Measurements from ENCODE around the gene TTC9B.

The TTC9B gene

GRCh38 chr19:40231057-40231456 is 12.9 kb upstream of the TTC9B start:
- ATAC-seq: no peak
- TF ChIP-seq SNAI2 (CRISPR knock-in tag; IDR thresholded peaks at IDR 0.05): no peak
- no peak for TF ChIP-seq ARNTL (CRISPR knock-in tag; IDR thresholded peaks at IDR 0.05; ENCODE audit: borderline replicate concordance, low read depth)
- TF ChIP-seq CSDC2 (CRISPR knock-in tag; IDR thresholded peaks at IDR 0.05): no peak
- no peak for TF ChIP-seq ZNF70 (CRISPR knock-in tag; IDR thresholded peaks at IDR 0.05)
- TF ChIP-seq CREB5 (CRISPR knock-in tag; IDR thresholded peaks at IDR 0.05; ENCODE audit: low read depth): no peak
- TF ChIP-seq POU6F1 (CRISPR knock-in tag; IDR thresholded peaks at IDR 0.05; ENCODE audit: borderline replicate concordance, low read depth): no peak
- no peak for TF ChIP-seq PPARA (CRISPR knock-in tag; IDR thresholded peaks at IDR 0.05; ENCODE audit: borderline replicate concordance)
- no peak for TF ChIP-seq TCF4 (CRISPR knock-in tag; IDR thresholded peaks at IDR 0.05; ENCODE audit: borderline replicate concordance)

- ATAC-seq: no peak
- TF ChIP-seq BACH2 (CRISPR knock-in tag; IDR thresholded peaks at IDR 0.05; ENCODE audit: borderline replicate concordance) (no peak), ZFP3 (CRISPR knock-in tag; IDR thresholded peaks at IDR 0.05) (no peak), TCF4 (CRISPR knock-in tag; IDR thresholded peaks at IDR 0.05; ENCODE audit: borderline replicate concordance) (no peak), TSHZ2 (CRISPR knock-in tag; IDR thresholded peaks at IDR 0.05) (no peak), ISL1 (CRISPR knock-in tag; IDR thresholded peaks at IDR 0.05) (no peak), CSRNP3 (CRISPR knock-in tag; IDR thresholded peaks at IDR 0.05) (no peak), ZNF70 (CRISPR knock-in tag; IDR thresholded peaks at IDR 0.05) (no peak), RARB (CRISPR knock-in tag; IDR thresholded peaks at IDR 0.05) (no peak), ZC3H10 (CRISPR knock-in tag; IDR thresholded peaks at IDR 0.05) (no peak), GLIS3 (CRISPR knock-in tag; IDR thresholded peaks at IDR 0.05) (no peak)
Observed at GRCh38 chr19:40229926-40230417, 11.8 kb upstream of the TTC9B start.

GRCh38 chr19:40229484-40229883 is 11.3 kb upstream of the TTC9B start:
- ATAC-seq: peak; percentile 15; the same call in 1 of the 3 replicates
- TF ChIP-seq OSR1 (CRISPR knock-in tag; IDR thresholded peaks at IDR 0.05) (no peak), CREB5 (CRISPR knock-in tag; IDR thresholded peaks at IDR 0.05; ENCODE audit: low read depth) (no peak), PATZ1 (CRISPR knock-in tag; IDR thresholded peaks at IDR 0.05; ENCODE audit: borderline replicate concordance) (no peak), ZNF8 (CRISPR knock-in tag; IDR thresholded peaks at IDR 0.05) (no peak), POU6F1 (CRISPR knock-in tag; IDR thresholded peaks at IDR 0.05; ENCODE audit: borderline replicate concordance, low read depth) (no peak), TOX (CRISPR knock-in tag; IDR thresholded peaks at IDR 0.05; ENCODE audit: borderline replicate concordance) (no peak), CSDC2 (CRISPR knock-in tag; IDR thresholded peaks at IDR 0.05) (no peak), ZC3H10 (CRISPR knock-in tag; IDR thresholded peaks at IDR 0.05) (no peak), ZFP3 (CRISPR knock-in tag; IDR thresholded peaks at IDR 0.05) (no peak), PPARA (CRISPR knock-in tag; IDR thresholded peaks at IDR 0.05; ENCODE audit: borderline replicate concordance) (no peak), ZNF70 (CRISPR knock-in tag; IDR thresholded peaks at IDR 0.05) (no peak), CSRNP3 (CRISPR knock-in tag; IDR thresholded peaks at IDR 0.05) (no peak), ESRRG (CRISPR knock-in tag; IDR thresholded peaks at IDR 0.05) (no peak), RARB (CRISPR knock-in tag; IDR thresholded peaks at IDR 0.05) (no peak), ISL1 (CRISPR knock-in tag; IDR thresholded peaks at IDR 0.05) (no peak), TCF4 (CRISPR knock-in tag; IDR thresholded peaks at IDR 0.05; ENCODE audit: borderline replicate concordance) (no peak)
